ENCODE data around the gene ZNF22.

The ZNF22 gene

DNA sequence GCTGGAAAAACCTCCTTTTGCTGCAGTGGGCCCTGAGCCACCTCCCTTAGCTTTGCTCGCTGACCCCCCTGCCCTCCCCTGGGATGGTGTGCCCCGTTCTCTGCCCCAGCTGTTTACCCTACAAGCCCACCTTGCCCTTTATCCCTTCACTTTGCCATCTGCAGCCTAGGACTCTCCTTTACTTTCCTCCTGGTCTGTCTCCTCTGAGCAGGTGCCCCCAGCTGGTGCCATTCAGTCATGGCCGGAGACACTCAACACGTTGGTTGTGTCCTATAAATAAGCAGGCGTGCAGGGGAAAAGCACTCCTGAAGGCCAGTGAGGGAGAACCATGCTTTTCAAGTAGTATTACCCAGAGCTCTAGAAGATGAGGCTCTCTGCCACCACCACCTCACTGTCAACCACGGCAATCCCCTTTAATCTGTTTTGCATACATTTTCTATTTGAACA is 35.0 kb upstream of the ZNF22 start:
- H3K4me3 ChIP-seq (ENCODE audit: low read depth, low read length), result no peak overlapping the region
- TF ChIP-seq, protein P1, sequence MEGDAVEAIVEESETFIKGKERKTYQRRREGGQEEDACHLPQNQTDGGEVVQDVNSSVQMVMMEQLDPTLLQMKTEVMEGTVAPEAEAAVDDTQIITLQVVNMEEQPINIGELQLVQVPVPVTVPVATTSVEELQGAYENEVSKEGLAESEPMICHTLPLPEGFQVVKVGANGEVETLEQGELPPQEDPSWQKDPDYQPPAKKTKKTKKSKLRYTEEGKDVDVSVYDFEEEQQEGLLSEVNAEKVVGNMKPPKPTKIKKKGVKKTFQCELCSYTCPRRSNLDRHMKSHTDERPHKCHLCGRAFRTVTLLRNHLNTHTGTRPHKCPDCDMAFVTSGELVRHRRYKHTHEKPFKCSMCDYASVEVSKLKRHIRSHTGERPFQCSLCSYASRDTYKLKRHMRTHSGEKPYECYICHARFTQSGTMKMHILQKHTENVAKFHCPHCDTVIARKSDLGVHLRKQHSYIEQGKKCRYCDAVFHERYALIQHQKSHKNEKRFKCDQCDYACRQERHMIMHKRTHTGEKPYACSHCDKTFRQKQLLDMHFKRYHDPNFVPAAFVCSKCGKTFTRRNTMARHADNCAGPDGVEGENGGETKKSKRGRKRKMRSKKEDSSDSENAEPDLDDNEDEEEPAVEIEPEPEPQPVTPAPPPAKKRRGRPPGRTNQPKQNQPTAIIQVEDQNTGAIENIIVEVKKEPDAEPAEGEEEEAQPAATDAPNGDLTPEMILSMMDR (IDR thresholded peaks at IDR 0.05; ENCODE audit: borderline replicate concordance, insufficient read depth, low read depth, low read length), result no peak

DNA sequence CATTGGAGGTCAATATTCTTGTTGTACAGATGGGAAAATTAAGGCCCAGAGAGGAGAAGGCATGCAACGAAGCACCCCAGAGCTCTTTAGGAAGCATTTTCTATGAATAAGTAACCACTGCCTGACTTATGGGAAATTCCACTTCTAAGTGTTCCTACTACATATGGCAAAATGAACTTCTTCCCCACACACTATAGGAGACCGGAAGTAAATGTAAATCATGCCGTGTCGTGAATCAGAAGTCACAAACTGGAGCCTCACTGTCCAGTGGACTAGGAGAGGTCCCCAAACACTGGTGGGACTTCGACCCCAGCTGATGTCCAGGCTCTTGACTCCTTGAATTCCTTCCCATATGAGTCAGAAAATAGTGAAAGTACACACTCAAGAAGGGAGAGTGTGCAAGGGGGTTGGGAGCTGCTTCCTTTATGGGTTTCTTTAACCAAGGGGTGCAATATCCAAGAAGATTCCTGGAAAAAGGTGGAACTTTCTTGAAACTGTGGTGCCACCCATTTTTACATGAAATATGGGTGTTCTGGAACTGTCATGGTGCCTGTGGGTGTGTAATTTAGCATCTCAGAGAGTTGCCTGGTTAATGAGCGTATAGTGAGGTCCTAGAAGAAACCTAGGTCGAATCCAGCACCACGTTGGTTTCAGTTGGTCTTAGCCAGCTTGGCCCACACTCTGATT is 34.5 kb upstream of the ZNF22 start:
- TF ChIP-seq, protein P1 (IDR thresholded peaks at IDR 0.05; ENCODE audit: borderline replicate concordance, insufficient read depth, low read depth, low read length), result no peak
- no peak overlapping the region for H3K4me3 ChIP-seq (ENCODE audit: low read depth, low read length)

DNA sequence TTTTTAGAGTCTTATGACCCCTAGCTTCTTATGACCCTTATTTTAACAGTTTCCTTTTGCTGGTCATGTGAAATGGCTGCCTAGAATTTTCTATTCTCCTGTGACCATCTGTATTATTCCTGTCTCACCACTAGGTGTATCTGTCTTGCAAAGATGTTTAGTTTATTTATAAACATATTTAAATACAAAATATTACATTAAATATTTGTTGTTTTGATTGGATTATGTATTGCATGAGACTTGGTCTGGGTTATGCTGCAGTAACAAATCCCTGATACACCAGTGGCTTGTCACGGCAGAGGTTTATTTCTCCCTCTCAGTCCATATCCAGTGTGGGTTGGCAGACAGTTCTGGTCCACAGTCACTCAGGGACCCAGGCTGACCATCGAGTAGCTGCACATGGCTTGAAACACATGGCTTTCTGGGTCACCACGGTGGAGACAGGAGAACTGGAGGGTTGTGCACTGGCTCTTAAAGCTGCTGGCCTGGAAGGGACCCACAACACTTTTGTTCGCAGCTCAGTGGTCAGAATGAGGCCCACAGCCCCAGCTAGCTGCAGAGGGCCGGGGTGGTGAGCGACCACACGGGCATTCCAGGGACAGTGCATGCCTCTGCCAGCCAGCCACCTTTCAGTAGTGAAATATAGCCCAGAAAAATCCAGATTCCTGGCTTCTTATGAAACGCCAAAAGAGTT is 33.8 kb upstream of the ZNF22 start:
- no peak overlapping the region for H3K4me3 ChIP-seq (ENCODE audit: low read depth, low read length)
- TF ChIP-seq, protein P1 (IDR thresholded peaks at IDR 0.05; ENCODE audit: borderline replicate concordance, insufficient read depth, low read depth, low read length), result no peak

DNA sequence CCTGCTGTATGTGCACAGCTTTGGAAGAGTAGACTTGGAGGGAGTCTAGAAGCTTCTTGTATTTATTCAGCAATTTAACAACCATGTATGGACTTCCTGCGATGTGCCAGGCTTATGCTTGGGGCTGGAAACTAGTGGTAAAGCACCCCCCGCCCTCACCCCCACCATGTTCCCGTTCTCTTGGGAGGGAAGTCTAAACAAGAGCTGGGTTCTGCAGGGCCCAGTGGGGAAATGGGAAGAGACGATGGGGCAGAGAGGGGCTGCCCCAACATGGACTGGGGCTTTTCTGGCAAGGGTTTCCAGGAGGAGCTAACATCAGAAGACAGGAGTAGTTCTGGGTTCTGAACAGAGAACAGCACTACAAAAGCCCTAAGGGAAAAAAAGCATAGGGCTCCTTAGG is 33.1 kb upstream of the ZNF22 start:
- H3K4me3 ChIP-seq (ENCODE audit: low read depth, low read length), result no peak overlapping the region
- TF ChIP-seq, protein P1 (IDR thresholded peaks at IDR 0.05; ENCODE audit: borderline replicate concordance, insufficient read depth, low read depth, low read length), result no peak

DNA sequence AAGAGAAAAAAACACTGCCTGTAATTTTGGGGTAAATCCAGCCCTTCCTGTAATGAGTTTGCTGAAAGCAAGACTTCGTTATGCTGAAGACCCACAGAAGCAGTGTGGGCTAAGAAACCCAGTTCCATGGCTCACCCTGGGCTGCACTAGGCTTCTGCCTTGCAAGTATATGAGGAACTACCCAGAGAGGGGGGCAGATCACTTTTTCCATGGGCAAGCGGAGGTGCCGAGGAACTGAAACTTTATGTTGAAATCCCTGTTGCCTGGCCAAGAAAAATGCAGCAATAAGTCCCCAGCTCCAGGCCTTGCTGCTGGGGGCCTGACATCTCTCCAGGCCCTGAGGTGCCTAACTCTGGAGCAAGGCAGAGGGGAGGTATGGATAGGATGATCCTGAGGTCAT is 32.6 kb upstream of the ZNF22 start:
- TF ChIP-seq, protein P1 (IDR thresholded peaks at IDR 0.05; ENCODE audit: borderline replicate concordance, insufficient read depth, low read depth, low read length), result no peak
- no peak overlapping the region for H3K4me3 ChIP-seq (ENCODE audit: low read depth, low read length)

DNA sequence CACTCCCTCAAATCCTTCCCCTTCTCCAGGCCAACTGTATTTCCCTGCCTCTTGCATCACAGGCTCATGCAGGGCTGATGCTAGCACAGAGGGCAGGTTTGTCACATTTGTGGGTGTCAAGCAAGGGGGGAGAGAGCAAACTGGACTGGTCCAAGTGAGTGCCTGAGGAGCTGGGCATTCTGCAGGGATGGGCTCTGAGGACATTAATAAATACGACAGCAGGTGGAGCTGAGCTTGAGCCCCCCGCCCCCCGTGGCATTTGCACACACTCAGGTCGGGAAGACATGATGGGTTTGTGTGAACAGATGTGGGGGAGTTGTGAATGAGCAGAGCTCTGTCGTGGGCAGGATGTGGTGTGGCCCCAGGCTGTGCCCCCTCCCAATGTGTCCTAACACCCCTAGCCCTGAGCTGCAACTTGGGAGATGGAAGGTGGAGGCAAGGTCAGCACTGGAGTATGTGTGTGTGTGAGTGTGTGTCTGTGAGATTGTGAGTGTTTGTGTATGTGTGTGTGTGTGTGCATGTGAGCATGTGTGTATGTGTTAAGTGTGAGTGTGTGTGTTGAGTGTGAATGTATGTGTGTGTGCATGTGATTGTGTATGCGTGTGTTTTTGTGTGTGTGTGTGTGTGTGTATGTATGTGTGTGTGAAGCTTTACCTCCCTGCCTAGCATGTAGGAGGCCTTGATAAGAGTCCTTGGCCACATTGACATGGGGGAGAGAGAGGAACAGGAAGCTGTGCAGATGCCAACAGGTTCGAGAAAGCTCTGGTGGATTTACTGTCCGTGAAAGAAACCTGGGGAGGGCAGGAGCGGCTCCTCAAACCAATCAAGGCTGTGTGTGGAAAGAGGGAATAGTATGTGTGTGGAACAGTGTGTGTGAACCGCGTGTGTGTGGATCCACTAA is 32.0 kb upstream of the ZNF22 start:
- TF ChIP-seq, protein P1 (IDR thresholded peaks at IDR 0.05; ENCODE audit: borderline replicate concordance, insufficient read depth, low read depth, low read length), result no peak

More for the DNA sequence above, 32.0 kb upstream of the ZNF22 start:
- no peak overlapping the region for H3K4me3 ChIP-seq (ENCODE audit: low read depth, low read length)

Measured in GM12875 (cell line).